HG03575 (cell line): ENCODE data around the gene NHEJ1.

Source experiments
- ATAC-seq: cut with Tn5 transposase; IDR thresholded peaks from one replicate; pipeline ENCODE4 v1.9.1; 2021; ENCODE audit not compliant: unreplicated experiment, insufficient number of reproducible peaks, low FRiP score; ENCODE audit errors: extremely low read depth

Gene NHEJ1

DNA sequence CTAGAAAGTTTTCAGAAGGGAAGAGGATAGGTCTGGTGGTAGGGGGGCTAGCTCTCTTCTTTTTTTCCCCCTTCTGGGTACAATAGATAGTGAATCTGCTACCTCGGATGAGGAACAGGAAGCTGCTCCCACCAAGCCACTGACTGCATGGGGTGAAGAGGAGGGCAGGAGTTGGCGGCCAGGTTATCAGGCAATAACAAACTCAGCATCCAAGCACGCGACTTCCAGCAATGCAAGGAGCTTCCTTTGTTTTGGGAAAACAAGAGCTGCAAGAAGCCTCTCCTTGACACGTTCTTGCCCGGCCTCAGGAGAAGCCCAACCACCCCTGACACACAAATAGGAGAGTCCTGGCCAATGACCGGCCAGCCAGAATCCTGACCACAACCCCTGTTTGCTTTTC is 32.2 kb downstream of the NHEJ1 start:
- no peak for ATAC-seq

DNA sequence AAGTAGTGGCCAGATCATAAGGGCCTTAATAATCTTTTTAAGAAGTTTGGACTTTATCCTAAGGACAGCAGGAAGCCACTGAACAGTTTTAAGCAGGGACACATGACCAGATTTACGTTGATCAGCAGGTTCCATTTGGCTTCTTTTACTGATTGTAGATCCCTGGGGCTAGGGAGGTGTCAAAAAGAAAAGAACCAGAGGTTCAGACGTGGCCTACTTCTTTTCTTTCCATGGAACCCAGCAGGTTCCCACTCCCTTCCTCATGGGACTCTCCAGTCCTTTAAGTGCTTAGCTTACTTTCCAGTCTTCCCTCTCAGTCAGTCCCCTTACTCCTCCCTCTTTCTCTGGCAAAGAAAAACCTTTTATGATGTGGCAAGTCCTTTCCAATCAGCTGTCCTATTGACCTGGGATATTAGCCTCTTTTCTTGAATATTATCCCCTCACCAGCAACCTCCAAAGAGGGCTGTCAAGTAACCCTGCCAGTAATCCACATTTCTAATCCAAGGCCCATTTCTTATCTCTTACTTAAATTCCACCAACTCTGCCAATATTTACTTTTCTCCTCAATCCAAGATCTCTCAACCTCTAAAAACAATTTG is 33.5 kb downstream of the NHEJ1 start:
- no peak for ATAC-seq

DNA sequence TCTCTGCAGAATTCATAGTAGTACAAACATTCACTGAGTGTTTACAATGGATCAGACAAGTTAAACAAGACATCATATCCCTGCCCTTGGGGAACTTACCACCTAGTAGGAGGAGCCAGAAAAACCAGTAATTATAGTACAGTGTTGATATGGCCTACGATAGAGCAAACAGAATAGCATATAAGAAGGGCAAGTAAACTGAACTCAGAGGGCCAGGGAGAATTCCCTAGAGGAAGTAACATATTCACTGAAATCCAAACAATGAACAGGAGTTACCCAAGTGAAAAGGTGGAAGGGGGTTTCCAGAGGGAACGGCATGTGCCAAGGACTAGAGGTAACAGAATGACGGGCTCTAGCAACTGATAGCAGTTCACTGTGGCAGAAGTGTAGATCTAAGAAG is 34.1 kb downstream of the NHEJ1 start:
- ATAC-seq = no peak

- no peak for ATAC-seq
Observed at GRCh38 chr2:219125886-219126270, 34.7 kb downstream of the NHEJ1 start.

GRCh38 chr2:219125225-219125885 is 35.3 kb downstream of the NHEJ1 start:
- ATAC-seq = no peak

GRCh38 chr2:219124381-219125110 is 36.1 kb downstream of the NHEJ1 start:
- no peak for ATAC-seq

DNA sequence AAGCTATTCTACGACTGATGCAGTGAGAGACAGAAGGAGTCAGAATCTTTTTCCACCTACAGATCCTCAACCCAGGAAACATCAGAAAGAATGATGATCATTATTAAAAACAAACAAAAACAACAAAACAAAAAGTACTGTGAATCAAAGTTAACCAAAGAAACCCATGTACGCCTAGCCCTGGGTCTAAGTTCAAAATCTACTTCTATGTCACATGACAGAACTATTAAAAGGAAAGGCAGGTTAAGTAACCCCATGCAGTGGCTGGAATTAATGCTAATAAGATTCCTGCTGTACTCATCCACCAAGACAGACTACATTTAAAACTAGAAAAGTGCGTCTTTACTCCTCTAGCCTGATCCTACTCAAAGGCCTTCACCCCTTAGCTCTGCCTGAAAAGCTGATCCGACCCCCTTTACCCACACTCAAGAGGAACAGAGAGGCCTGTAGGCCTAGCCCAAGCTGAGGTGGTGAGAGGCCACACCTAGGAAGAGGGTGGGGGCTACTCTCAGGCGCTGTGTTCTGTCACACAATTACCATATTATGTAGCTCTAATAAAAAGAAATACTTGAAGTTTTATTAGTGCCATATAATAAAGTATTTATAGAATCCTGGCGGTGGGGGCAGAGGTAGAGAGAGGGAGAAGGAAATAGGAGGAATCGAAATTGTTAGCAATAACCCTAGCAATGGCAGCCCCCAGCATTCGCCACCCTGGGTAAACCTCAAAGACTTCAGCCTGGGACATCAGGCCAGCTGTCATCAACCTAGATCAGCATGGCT is 37.1 kb downstream of the NHEJ1 start:
- ATAC-seq = no peak

GRCh38 chr2:219122202-219122980 is 38.2 kb downstream of the NHEJ1 start:
- ATAC-seq = no peak

- no peak for ATAC-seq
Observed at GRCh38 chr2:219120082-219120481, 40.5 kb downstream of the NHEJ1 start.

DNA sequence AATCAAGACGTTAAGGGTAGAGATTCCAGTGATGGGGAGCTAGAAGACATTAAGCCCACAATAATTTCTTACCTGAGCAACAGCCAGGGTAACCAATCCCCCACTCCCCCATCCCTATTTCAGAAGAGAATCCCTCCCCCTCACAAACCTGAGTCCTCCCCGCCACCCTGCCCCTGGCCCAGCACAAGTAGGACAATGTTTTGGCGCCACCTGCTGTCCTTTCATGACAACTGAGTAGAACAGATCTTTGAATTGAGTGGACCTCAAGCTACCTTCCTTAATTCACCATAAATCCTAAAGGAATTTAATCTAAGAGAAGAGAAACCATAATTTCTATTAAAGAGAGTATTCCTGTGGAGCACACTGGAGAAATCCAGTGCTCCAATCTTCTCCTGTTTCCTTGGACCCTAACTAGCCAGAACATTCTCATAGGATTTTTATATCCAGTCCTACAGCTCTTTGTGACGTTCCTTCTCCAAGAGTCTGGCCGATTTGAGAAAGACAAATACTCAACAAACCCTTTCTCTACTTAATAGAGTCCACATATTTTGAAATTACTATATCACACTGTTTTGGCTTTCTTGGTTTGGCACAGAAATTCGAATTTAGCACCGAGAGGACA is 41.1 kb downstream of the NHEJ1 start:
- no peak for ATAC-seq

DNA sequence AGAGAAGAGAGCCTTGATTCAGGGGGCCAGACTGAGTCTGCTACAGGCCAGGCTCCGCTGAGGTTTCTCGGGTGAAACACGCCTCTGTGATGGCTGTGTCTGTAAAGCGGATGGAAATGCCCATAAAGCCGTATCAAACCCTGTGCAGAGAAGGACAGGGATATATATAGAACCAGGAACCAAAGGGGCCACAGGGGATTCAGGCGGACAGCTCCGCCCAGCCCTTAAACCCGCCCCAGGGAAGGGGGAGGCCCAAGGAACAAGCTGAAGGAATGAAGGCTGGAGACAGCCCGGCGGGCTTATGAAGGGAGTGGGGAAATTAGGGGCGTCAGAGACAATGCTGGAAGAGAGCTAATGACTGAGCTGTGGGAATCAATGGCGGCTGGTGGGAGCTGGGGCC is 42.1 kb downstream of the NHEJ1 start:
- ATAC-seq = no peak

DNA sequence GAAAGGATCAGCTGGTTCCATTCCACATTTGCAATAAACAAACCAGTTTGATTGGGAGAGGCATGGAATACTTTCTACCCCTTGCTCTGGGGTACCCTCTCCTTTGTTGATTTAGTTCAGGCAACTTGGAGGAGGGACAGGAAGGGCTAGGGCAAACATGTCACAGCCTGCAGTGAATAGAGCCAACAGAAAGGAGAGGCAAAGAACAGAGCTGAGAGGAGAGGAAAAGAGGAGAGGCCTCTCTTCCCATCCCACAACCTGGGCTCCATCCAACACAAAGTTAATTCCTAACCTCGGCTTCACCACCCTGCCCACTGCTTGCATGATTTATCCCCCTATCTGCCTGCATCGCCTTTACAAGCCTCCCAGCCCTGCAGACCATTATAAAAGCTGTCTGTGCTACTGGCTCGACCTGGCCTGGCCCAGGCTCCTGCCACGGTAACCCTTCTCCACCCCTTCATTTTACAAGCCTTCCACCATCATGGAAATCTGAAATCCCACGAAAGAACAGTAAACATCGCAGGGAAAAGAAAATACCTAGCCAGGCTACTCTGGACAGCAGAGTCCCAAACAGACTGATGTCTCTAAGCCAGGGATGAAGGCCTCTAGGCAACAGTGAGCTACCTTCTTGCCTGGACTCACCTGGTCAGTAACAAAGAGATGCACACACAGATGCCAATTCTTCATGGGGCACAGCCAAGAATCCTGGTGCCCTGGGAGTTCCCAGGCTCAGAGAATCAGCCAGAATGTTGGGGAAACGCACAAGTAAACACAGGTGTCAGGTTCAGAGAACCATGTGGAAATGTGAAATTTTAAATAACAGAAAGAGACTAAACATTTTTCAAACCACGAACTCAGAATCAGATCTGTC is 43.6 kb downstream of the NHEJ1 start:
- ATAC-seq = no peak

GRCh38 chr2:219112651-219113338 is 47.8 kb downstream of the NHEJ1 start:
- no peak for ATAC-seq

DNA sequence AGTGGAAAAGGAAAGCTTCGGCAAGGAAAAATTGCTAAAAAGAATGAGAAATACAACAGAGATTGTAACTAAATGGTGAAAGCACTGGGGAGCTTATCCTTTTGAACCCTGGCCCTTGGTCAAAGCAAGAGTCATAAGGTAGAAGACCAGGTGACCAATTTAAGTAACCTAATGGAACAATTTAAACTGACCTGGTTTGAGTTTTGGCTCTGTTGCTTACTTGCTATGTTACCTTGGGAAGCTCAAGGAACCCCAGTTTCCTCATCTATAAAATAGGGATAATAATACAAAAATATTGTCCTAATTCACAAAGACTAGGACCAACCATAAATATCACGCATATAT is 48.6 kb downstream of the NHEJ1 start:
- no peak for ATAC-seq

- no peak for ATAC-seq
Observed at GRCh38 chr2:219111375-219112061, 49.1 kb downstream of the NHEJ1 start.

- no peak for ATAC-seq
Observed at GRCh38 chr2:219109471-219109870, 51.1 kb downstream of the NHEJ1 start.

DNA sequence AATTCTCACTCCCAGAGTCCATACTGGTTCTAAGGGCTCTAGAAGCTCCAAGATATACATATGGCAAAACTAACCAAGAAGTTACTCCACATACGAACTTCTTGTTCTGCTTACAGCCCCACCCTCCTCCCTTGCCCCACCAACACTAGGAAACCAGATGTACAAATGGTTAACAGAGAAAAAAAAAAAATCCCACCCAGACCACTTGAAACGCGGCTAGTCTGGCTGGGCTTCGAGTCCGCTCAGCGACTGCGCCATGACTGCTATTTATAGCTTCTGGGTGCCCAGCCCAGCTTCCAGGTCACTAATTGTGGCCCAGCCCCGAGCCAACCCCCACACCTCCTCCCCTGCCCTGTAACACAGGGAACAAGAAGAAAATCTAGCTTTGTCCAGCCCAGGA is 52.9 kb downstream of the NHEJ1 start:
- no peak for ATAC-seq
